ENCODE results near the gene MAP2K6. TPM values are rescaled to one million over a fixed set of nuclear protein-coding genes. Genes with fewer than 3 reads are reported as not detected.
A peak's percentile ranks its signal among the peaks of the same experiment; 100 is the strongest.

MAP2K6 gene
- total and polyA plus RNA-seq, 10 of the 15 experiments (the other 5 are each of a cell fraction or from before 2014, with no cell fraction given) = 15.6 to 70.3 (median 22.9) TPM

- Histone ChIP-seq H3K27me3 (replicated peaks in 1 of 2; ENCODE audit: control insufficient read depth in 2 of 2, insufficient read depth in 2 of 2, low read length in 1 of 2) (no peaks in the 10 kb centered on the region), H3K4me2 (ENCODE audit: control insufficient read depth, insufficient read depth) (no peak overlapping the region), H2AFZ (ENCODE audit: control insufficient read depth, low read depth, low read length) (no peak overlapping the region), H3K36me3 (ENCODE audit: control insufficient read depth in 2 of 2, insufficient read depth in 2 of 2, low read length in 1 of 2) (no peaks in the 10 kb centered on the region), H3K79me2 (ENCODE audit: control insufficient read depth, insufficient read depth, low read length) (no peaks in the 10 kb centered on the region), H3K9me3 (replicated peaks; ENCODE audit: control insufficient read depth, insufficient read depth, low read length) (no peaks in the 10 kb centered on the region; the same call in 2 of the 3 replicates), H3K27ac (ENCODE audit: control insufficient read depth, insufficient read depth) (no peak overlapping the region), H3K4me3 (no peak overlapping the region), H3K4me1 (ENCODE audit: control insufficient read depth, insufficient read depth, low read length) (peaks cover 2% of the 10 kb centered on the region; the same call in 1 of the 2 replicates), H4K20me1 (ENCODE audit: control insufficient read depth, insufficient read depth) (no peaks in the 10 kb centered on the region), H3K9ac (ENCODE audit: control insufficient read depth, insufficient read depth, low read length) (no peak overlapping the region)
- ChIA-PET SMC1A (ENCODE audit: uncharacterized antibody, unreplicated experiment) (no interaction called here), POLR2A (no interaction called here), CTCF (no interaction called here), RAD21 (ENCODE audit: unreplicated experiment) (no interaction called here)
- ATAC-seq (no peak; the same call in 1 of the 3 replicates), FAIRE-seq (no peak), DNase-seq (ENCODE audit: low read depth, low spot score) (no peak)
- intact Hi-C loops (cut with micrococcal nuclease; ENCODE audit: unreplicated experiment) (no loop called here), in situ Hi-C loops (cut with MboI) (no loop called here)
- 0 out of 4 replicates have a peak, but pooled peaks of 1 of the 2 experiments have one; percentile 15 for TF ChIP-seq BHLHE40 (IDR thresholded peaks at IDR 0.05; ENCODE audit: borderline replicate concordance in 1 of 2, low read depth in 2 of 2, low read length in 1 of 2)
- TF ChIP-seq SP1 (IDR thresholded peaks at IDR 0.05; ENCODE audit: low read depth, low read length) = no peak
- no peak for TF ChIP-seq KDM1A (IDR thresholded peaks at IDR 0.05; ENCODE audit: borderline replicate concordance)
- 0 out of 2 replicates have a peak, but pooled peaks have one; percentile 21 for TF ChIP-seq RUNX3 (IDR thresholded peaks at IDR 0.05; ENCODE audit: low read length)
- no TSS peak for BruUV-seq (replicated peaks)
- 33% methylated on average over 5 of the region's 5 CpGs for WGBS (ENCODE audit: insufficient coverage, insufficient replicate concordance, low lambda C conversion rate, missing lambda C conversion rate)
Measured at GRCh38 chr17:69602972-69603371, 188.5 kb downstream of the MAP2K6 start.

Other genes starting within 250 kb of the MAP2K6 start
- gene ABCA10, start 185.9 kb upstream of the MAP2K6 start, total RNA-seq (2014; rRNA removed) = 0.85 and 2.7 TPM in 2 replicates
- gene ABCA10, start 185.9 kb upstream of the MAP2K6 start, total RNA-seq (2014; rRNA removed; fragmentation: Illumina TruSeq; extraction: Trizol) = 1.4 and 1.6 TPM in 2 replicates
- gene ABCA10, start 185.9 kb upstream of the MAP2K6 start, total RNA-seq (2021) = 0.82 and 1.2 TPM in 2 replicates
- 3.0 and 4.5 TPM in 2 replicates for gene ABCA10, start 185.9 kb upstream of the MAP2K6 start, polyA plus RNA-seq (2011; rRNA removed)
- gene ABCA10, start 185.9 kb upstream of the MAP2K6 start, polyA plus RNA-seq (2014; fragmentation: Illumina TruSeq; extraction: Trizol) = 1.2 and 1.3 TPM in 2 replicates
- under 1 TPM; 0.50 to 0.77 TPM for gene ABCA10, start 185.9 kb upstream of the MAP2K6 start, polyA plus RNA-seq (2014; fragmentation: Nextera tagmentation; extraction: Ambion mirVana)
- gene ABCA10, start 185.9 kb upstream of the MAP2K6 start, polyA plus RNA-seq (2014; rRNA removed) = 0.98 and 1.2 TPM in 2 replicates
- under 1 TPM; 0.33 to 0.66 TPM for gene ABCA10, start 185.9 kb upstream of the MAP2K6 start, polyA plus RNA-seq (2016; fragmentation: Nextera tagmentation; extraction: Ambion mirVana)
- 17.5 and 22.0 TPM in 2 replicates for gene ABCA5, start 87.6 kb upstream of the MAP2K6 start, total RNA-seq (2014; rRNA removed)
- gene ABCA5, start 87.6 kb upstream of the MAP2K6 start, total RNA-seq (2014; rRNA removed; fragmentation: Illumina TruSeq; extraction: Trizol) = 26.1 and 31.4 TPM in 2 replicates
- gene ABCA5, start 87.6 kb upstream of the MAP2K6 start, total RNA-seq (2021) = 15.7 and 17.2 TPM in 2 replicates
- gene ABCA5, start 87.6 kb upstream of the MAP2K6 start, polyA plus RNA-seq (2011; rRNA removed) = 25.4 and 46.9 TPM in 2 replicates
- 14.5 and 22.9 TPM in 2 replicates for gene ABCA5, start 87.6 kb upstream of the MAP2K6 start, polyA plus RNA-seq (2014; fragmentation: Illumina TruSeq; extraction: Trizol)
- gene ABCA5, start 87.6 kb upstream of the MAP2K6 start, polyA plus RNA-seq (2014; fragmentation: Nextera tagmentation; extraction: Ambion mirVana) = 10 to 100 TPM; 11.8 to 31.1 TPM
- 12.3 and 15.6 TPM in 2 replicates for gene ABCA5, start 87.6 kb upstream of the MAP2K6 start, polyA plus RNA-seq (2014; rRNA removed)
- 10 to 100 TPM; 18.7 to 18.8 TPM for gene ABCA5, start 87.6 kb upstream of the MAP2K6 start, polyA plus RNA-seq (2016; fragmentation: Nextera tagmentation; extraction: Ambion mirVana)